ENCODE measurements around the gene GAREM2.

The GAREM2 gene

DNA sequence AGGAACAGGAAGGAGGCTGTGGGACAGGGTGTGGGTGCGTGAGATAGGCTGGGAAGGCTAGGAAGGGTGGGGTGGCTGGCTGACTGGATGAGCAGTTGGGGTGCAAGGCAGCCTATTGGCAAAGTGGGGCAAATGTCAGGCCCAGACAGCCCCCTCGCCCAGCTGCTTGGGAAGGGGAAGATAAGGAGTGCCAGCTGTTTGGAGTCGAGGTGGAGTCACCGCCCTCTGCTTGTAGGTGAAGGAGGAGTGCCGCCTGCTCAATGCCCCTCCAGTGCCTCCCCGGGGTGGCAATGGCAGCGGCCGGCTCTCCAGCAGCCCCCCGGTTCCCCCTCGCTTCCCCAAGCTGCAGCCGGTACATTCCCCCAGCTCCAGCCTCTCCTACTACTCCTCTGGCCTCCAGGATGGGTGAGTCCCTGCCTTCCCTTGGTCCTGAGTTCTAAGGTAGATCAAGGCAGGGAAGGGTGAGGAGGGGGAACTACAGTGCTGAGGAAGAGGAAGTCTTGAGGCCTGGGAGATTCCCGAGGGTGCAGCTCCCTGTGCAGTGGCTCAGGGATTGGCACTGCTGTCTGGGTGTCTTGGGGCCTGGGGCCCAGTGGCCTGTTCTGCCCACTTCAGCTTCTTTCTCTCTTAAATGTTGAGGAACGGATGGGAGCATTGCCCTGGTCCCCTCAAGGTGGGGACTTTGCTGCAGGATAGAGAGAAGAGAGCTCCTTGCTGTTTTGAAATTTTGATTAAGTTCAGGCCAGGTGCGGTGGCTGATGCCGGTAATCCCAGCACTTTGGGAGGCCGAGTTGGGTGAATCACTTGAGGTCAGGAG, 13.3 kb downstream of the GAREM2 start:
- H2AFZ ChIP-seq (ENCODE audit: low read depth): no peak overlapping the region
- no peaks in the 10 kb centered on the region for H4K20me1 ChIP-seq (ENCODE audit: insufficient read depth)
- no peaks in the 10 kb centered on the region for H3K27me3 ChIP-seq (ENCODE audit: insufficient read depth, low read depth)
- no peaks in the 10 kb centered on the region for H3K4me1 ChIP-seq (ENCODE audit: low read depth, poor library complexity, severe bottlenecking)
- no peak overlapping the region for H3K4me2 ChIP-seq
- no peaks in the 10 kb centered on the region for H3K36me3 ChIP-seq (ENCODE audit: insufficient read depth)
- TF ChIP-seq, protein P1, sequence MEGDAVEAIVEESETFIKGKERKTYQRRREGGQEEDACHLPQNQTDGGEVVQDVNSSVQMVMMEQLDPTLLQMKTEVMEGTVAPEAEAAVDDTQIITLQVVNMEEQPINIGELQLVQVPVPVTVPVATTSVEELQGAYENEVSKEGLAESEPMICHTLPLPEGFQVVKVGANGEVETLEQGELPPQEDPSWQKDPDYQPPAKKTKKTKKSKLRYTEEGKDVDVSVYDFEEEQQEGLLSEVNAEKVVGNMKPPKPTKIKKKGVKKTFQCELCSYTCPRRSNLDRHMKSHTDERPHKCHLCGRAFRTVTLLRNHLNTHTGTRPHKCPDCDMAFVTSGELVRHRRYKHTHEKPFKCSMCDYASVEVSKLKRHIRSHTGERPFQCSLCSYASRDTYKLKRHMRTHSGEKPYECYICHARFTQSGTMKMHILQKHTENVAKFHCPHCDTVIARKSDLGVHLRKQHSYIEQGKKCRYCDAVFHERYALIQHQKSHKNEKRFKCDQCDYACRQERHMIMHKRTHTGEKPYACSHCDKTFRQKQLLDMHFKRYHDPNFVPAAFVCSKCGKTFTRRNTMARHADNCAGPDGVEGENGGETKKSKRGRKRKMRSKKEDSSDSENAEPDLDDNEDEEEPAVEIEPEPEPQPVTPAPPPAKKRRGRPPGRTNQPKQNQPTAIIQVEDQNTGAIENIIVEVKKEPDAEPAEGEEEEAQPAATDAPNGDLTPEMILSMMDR (conservative IDR thresholded peaks at IDR 0.05; ENCODE audit: low read depth, low read length): no peak
- H3K79me2 ChIP-seq (ENCODE audit: insufficient read depth, low read depth): no peaks in the 10 kb centered on the region
- H3K4me3 ChIP-seq (IDR thresholded peaks at IDR 0.05; ENCODE audit: insufficient read depth, low read depth, low read length): no peak overlapping the region
- H3K9ac ChIP-seq: no peak overlapping the region
- no peak overlapping the region for H3K27ac ChIP-seq

- no peak overlapping the region for H3K4me2 ChIP-seq
- no peaks in the 10 kb centered on the region for H3K27me3 ChIP-seq (ENCODE audit: insufficient read depth, low read depth)
- H3K4me1 ChIP-seq (ENCODE audit: low read depth, poor library complexity, severe bottlenecking): no peaks in the 10 kb centered on the region
- H3K36me3 ChIP-seq (ENCODE audit: insufficient read depth): peaks cover 6% of the 10 kb centered on the region; the same call in 1 of the 2 replicates
- TF ChIP-seq, protein P1 (conservative IDR thresholded peaks at IDR 0.05; ENCODE audit: low read depth, low read length): no peak
- no peak overlapping the region for H3K9ac ChIP-seq
- H2AFZ ChIP-seq (ENCODE audit: low read depth): no peak overlapping the region
- H3K79me2 ChIP-seq (ENCODE audit: insufficient read depth, low read depth): no peaks in the 10 kb centered on the region
- H3K4me3 ChIP-seq (IDR thresholded peaks at IDR 0.05; ENCODE audit: insufficient read depth, low read depth, low read length): no peak overlapping the region
- H3K27ac ChIP-seq: no peak overlapping the region
- H4K20me1 ChIP-seq (ENCODE audit: insufficient read depth): no peaks in the 10 kb centered on the region
Observed at GRCh38 chr2:26187114-26187513, 14.2 kb downstream of the GAREM2 start.

DNA sequence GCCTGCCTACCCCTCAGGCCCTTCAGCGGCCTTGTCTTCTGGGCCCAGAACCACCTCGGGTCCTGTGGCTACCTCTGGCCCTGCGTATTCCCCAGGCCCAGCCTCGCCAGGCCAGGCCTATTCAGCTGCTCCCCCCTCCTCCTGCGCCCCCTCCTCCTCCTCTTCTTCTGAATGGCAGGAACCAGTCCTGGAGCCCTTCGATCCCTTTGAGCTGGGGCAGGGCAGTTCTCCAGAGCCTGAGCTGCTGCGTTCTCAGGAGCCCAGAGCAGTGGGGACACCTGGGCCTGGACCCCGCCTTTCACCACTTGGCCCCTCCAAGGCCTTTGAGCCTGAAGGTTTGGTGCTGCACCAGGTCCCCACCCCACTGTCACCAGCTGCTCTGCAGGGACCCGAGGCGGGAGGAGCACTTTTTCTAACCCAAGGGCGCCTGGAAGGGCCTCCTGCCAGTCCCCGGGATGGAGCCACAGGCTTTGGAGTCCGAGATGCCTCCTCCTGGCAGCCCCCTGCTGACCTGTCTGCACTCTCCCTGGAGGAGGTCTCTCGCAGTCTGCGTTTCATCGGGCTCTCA, 14.7 kb downstream of the GAREM2 start:
- Histone ChIP-seq H3K27ac (no peak overlapping the region), H4K20me1 (ENCODE audit: insufficient read depth) (no peaks in the 10 kb centered on the region), H3K9ac (no peak overlapping the region), H3K4me3 (IDR thresholded peaks at IDR 0.05; ENCODE audit: insufficient read depth, low read depth, low read length) (no peak overlapping the region), H3K27me3 (ENCODE audit: insufficient read depth, low read depth) (no peaks in the 10 kb centered on the region), H3K36me3 (ENCODE audit: insufficient read depth) (peaks cover 7% of the 10 kb centered on the region; the same call in 1 of the 2 replicates), H3K4me2 (no peak overlapping the region), H3K79me2 (ENCODE audit: insufficient read depth, low read depth) (no peaks in the 10 kb centered on the region), H3K4me1 (ENCODE audit: low read depth, poor library complexity, severe bottlenecking) (no peaks in the 10 kb centered on the region), H2AFZ (ENCODE audit: low read depth) (no peak overlapping the region)
- TF ChIP-seq, protein P1 (conservative IDR thresholded peaks at IDR 0.05; ENCODE audit: low read depth, low read length): no peak

DNA sequence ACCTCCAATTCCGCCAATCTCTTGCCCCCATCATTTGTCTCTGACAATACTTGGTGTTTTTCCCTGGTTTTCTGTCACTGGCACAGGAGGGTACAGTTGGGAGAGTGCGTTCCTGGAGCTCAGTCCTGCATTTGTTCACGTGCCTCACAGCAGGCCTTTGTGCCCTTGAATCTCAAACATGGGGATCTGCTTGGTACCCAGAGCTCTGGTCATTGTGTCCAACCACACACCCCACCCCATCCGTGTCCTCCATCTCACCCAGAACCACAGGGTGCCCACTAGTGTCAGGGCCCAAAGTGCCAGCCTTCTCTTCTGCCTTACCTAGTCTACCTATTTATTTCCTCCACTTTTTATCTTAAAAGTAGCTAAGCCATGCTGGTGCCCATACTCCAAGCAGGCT, 16.2 kb downstream of the GAREM2 start:
- Histone ChIP-seq H4K20me1 (ENCODE audit: insufficient read depth) (no peaks in the 10 kb centered on the region), H3K27ac (no peak overlapping the region), H3K4me3 (IDR thresholded peaks at IDR 0.05; ENCODE audit: insufficient read depth, low read depth, low read length) (no peak overlapping the region), H3K36me3 (ENCODE audit: insufficient read depth) (peaks cover 7% of the 10 kb centered on the region; the same call in 1 of the 2 replicates), H3K4me2 (no peak overlapping the region), H3K4me1 (ENCODE audit: low read depth, poor library complexity, severe bottlenecking) (no peaks in the 10 kb centered on the region), H2AFZ (ENCODE audit: low read depth) (no peak overlapping the region), H3K79me2 (ENCODE audit: insufficient read depth, low read depth) (no peaks in the 10 kb centered on the region), H3K9ac (no peak overlapping the region), H3K27me3 (ENCODE audit: insufficient read depth, low read depth) (no peaks in the 10 kb centered on the region)
- TF ChIP-seq, protein P1 (conservative IDR thresholded peaks at IDR 0.05; ENCODE audit: low read depth, low read length): no peak

Measured in KMS-11 (cell line).